ENCODE data around the gene CIRBP. TPM values are rescaled to one million over a fixed set of nuclear protein-coding genes. Genes with fewer than 3 reads are reported as not detected.

CIRBP gene
- total and polyA plus RNA-seq, 2 of the 13 experiments (the other 11 are each of a cell fraction or from before 2014, with no cell fraction given) = 133 to 140 TPM

DNA sequence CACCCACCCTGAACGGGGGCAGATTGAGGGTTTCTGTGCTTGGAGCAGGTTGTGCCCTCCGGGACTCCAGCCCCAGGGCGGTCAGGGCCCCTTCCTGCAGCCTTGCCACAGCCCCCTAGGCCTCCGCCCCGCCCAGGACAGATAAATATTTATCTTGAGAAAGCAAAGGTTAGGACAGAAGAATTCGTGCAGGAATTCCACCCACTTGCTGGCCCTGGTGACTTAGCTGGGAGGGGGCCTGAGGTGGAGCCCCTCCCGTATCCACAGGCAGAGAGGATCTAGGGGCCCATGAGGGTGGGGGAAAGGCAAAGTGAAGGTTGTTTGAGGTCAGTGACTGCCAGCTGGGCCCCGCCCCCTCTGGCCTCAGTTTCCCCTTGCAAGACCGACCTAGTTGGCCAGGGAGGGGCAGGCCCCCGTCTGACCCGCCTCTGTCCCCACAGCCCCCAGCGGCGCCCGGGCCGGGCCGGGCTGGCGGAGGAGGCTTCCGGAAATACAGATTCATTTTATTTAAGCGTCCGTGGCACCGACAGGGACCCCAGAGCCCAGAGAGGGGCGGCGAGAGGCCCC lies 15.5 kb upstream of the CIRBP start (continued):
- TF ChIP-seq, protein P1, sequence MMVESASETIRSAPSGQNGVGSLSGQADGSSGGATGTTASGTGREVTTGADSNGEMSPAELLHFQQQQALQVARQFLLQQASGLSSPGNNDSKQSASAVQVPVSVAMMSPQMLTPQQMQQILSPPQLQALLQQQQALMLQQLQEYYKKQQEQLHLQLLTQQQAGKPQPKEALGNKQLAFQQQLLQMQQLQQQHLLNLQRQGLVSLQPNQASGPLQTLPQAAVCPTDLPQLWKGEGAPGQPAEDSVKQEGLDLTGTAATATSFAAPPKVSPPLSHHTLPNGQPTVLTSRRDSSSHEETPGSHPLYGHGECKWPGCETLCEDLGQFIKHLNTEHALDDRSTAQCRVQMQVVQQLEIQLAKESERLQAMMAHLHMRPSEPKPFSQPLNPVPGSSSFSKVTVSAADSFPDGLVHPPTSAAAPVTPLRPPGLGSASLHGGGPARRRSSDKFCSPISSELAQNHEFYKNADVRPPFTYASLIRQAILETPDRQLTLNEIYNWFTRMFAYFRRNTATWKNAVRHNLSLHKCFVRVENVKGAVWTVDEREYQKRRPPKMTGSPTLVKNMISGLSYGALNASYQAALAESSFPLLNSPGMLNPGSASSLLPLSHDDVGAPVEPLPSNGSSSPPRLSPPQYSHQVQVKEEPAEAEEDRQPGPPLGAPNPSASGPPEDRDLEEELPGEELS (CRISPR knock-in tag; IDR thresholded peaks at IDR 0.05) = peak; percentile 61
- TF ChIP-seq GATA4 (IDR thresholded peaks at IDR 0.05; ENCODE audit: borderline replicate concordance, low read depth) (peak; percentile 18; the same call in 1 of the 2 replicates), ZNF589 (CRISPR knock-in tag; conservative IDR thresholded peaks at IDR 0.05) (no peak), ZNF891 (CRISPR knock-in tag; IDR thresholded peaks at IDR 0.05) (no peak), KMT2A (CRISPR knock-in tag; IDR thresholded peaks at IDR 0.05) (no peak), ZNF496 (CRISPR knock-in tag; IDR thresholded peaks at IDR 0.05; ENCODE audit: insufficient replicate concordance) (no peak), RBM39 (IDR thresholded peaks at IDR 0.05; ENCODE audit: low read depth, low read length, poor library complexity, severe bottlenecking) (peak; percentile 31), HDAC2 (CRISPR knock-in tag; IDR thresholded peaks at IDR 0.05) (peak; percentile 57), ZNF557 (CRISPR knock-in tag; IDR thresholded peaks at IDR 0.05) (no peak), FLYWCH1 (CRISPR knock-in tag; IDR thresholded peaks at IDR 0.05) (no peak), U2AF1 (optimal IDR thresholded peaks at IDR 0.05; ENCODE audit: low read depth, low read length) (peak; percentile 71)
- TF ChIP-seq, protein P2, sequence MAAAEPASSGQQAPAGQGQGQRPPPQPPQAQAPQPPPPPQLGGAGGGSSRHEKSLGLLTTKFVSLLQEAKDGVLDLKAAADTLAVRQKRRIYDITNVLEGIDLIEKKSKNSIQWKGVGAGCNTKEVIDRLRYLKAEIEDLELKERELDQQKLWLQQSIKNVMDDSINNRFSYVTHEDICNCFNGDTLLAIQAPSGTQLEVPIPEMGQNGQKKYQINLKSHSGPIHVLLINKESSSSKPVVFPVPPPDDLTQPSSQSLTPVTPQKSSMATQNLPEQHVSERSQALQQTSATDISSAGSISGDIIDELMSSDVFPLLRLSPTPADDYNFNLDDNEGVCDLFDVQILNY (CRISPR knock-in tag; conservative IDR thresholded peaks at IDR 0.05) = no peak
- TF ChIP-seq, protein P3, sequence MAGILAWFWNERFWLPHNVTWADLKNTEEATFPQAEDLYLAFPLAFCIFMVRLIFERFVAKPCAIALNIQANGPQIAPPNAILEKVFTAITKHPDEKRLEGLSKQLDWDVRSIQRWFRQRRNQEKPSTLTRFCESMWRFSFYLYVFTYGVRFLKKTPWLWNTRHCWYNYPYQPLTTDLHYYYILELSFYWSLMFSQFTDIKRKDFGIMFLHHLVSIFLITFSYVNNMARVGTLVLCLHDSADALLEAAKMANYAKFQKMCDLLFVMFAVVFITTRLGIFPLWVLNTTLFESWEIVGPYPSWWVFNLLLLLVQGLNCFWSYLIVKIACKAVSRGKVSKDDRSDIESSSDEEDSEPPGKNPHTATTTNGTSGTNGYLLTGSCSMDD (CRISPR knock-in tag; IDR thresholded peaks at IDR 0.05) = no peak
- TF ChIP-seq, protein P4, sequence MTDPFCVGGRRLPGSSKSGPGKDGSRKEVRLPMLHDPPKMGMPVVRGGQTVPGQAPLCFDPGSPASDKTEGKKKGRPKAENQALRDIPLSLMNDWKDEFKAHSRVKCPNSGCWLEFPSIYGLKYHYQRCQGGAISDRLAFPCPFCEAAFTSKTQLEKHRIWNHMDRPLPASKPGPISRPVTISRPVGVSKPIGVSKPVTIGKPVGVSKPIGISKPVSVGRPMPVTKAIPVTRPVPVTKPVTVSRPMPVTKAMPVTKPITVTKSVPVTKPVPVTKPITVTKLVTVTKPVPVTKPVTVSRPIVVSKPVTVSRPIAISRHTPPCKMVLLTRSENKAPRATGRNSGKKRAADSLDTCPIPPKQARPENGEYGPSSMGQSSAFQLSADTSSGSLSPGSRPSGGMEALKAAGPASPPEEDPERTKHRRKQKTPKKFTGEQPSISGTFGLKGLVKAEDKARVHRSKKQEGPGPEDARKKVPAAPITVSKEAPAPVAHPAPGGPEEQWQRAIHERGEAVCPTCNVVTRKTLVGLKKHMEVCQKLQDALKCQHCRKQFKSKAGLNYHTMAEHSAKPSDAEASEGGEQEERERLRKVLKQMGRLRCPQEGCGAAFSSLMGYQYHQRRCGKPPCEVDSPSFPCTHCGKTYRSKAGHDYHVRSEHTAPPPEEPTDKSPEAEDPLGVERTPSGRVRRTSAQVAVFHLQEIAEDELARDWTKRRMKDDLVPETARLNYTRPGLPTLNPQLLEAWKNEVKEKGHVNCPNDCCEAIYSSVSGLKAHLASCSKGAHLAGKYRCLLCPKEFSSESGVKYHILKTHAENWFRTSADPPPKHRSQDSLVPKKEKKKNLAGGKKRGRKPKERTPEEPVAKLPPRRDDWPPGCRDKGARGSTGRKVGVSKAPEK (CRISPR knock-in tag; IDR thresholded peaks at IDR 0.05; ENCODE audit: borderline replicate concordance) = no peak
- TF ChIP-seq, protein P5, sequence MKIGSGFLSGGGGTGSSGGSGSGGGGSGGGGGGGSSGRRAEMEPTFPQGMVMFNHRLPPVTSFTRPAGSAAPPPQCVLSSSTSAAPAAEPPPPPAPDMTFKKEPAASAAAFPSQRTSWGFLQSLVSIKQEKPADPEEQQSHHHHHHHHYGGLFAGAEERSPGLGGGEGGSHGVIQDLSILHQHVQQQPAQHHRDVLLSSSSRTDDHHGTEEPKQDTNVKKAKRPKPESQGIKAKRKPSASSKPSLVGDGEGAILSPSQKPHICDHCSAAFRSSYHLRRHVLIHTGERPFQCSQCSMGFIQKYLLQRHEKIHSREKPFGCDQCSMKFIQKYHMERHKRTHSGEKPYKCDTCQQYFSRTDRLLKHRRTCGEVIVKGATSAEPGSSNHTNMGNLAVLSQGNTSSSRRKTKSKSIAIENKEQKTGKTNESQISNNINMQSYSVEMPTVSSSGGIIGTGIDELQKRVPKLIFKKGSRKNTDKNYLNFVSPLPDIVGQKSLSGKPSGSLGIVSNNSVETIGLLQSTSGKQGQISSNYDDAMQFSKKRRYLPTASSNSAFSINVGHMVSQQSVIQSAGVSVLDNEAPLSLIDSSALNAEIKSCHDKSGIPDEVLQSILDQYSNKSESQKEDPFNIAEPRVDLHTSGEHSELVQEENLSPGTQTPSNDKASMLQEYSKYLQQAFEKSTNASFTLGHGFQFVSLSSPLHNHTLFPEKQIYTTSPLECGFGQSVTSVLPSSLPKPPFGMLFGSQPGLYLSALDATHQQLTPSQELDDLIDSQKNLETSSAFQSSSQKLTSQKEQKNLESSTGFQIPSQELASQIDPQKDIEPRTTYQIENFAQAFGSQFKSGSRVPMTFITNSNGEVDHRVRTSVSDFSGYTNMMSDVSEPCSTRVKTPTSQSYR (CRISPR knock-in tag; IDR thresholded peaks at IDR 0.05; ENCODE audit: borderline replicate concordance) = peak; percentile 50; the same call in 1 of the 2 replicates
- TF ChIP-seq, protein P6, sequence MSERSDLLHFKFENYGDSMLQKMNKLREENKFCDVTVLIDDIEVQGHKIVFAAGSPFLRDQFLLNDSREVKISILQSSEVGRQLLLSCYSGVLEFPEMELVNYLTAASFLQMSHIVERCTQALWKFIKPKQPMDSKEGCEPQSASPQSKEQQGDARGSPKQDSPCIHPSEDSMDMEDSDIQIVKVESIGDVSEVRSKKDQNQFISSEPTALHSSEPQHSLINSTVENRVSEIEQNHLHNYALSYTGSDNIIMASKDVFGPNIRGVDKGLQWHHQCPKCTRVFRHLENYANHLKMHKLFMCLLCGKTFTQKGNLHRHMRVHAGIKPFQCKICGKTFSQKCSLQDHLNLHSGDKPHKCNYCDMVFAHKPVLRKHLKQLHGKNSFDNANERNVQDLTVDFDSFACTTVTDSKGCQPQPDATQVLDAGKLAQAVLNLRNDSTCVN (CRISPR knock-in tag; IDR thresholded peaks at IDR 0.05; ENCODE audit: borderline replicate concordance) = no peak

Measured in HepG2 (cell line).